K562 (cell line): ENCODE results near the gene ZNHIT2. TPM values are rescaled to one million over a fixed set of nuclear protein-coding genes. Genes with fewer than 3 reads are reported as not detected.

Experiments
- CTCF ChIP-seq, 3 experiments: IDR thresholded peaks in 2 of 3; conservative IDR thresholded peaks in 1 of 3; 2 replicates each; pipeline ENCODE4 v1.5.1; 2011 to 2012; ENCODE audit warnings: low read length in 3 of 3, mild to moderate bottlenecking in 3 of 3, control low read depth in 2 of 3, improper control_type of control experiment in 1 of 3, inconsistent platforms in 1 of 3, low read depth in 1 of 3, mixed read lengths in 1 of 3, moderate library complexity in 1 of 3; ENCODE audit not compliant: insufficient read depth in 2 of 3
- E2F8 ChIP-seq: fragments of 450-650 bp; IDR thresholded peaks from 2 replicates; pipeline ENCODE4 v1.7.1; 2018; ENCODE audit warnings: mild to moderate bottlenecking, low read depth; ENCODE audit not compliant: partially characterized antibody
- EHMT2 ChIP-seq: fragments of 450-650 bp; IDR thresholded peaks from 2 replicates; pipeline ENCODE4 v1.6.1; 2018; ENCODE audit warnings: antibody characterized with exemption
- ERF ChIP-seq: fragments of 450-650 bp; formaldehyde crosslinking; IDR thresholded peaks from 2 replicates; pipeline ENCODE4 v1.4.0; 2020; ENCODE audit warnings: mild to moderate bottlenecking, mixed read lengths
- GABPB2 ChIP-seq: fragments of 250-450 bp; sonication (Bioruptor Pico); conservative IDR thresholded peaks from 2 replicates; pipeline ENCODE4 v1.5.1; 2021; ENCODE audit warnings: mild to moderate bottlenecking
- GATAD2A ChIP-seq: fragments of 450-650 bp; IDR thresholded peaks from 2 replicates; pipeline ENCODE4 v1.6.1; 2017
- HMG20A ChIP-seq: fragments of 450-650 bp; formaldehyde crosslinking; conservative IDR thresholded peaks from 2 replicates; pipeline ENCODE4 v1.4.0; 2020; ENCODE audit warnings: mild to moderate bottlenecking, mixed read lengths
- POU5F1 ChIP-seq: fragments of 150-350 bp; IDR thresholded peaks from 2 replicates; pipeline ENCODE4 v1.6.1; 2014; ENCODE audit warnings: borderline replicate concordance, low read length, low read depth, mild to moderate bottlenecking; ENCODE audit not compliant: partially characterized antibody
- SAP30 ChIP-seq: fragments of 200-600 bp; sonication (generic); IDR thresholded peaks from 2 replicates; pipeline ENCODE4 v1.6.1; 2012; ENCODE audit warnings: borderline replicate concordance, low read depth, mild to moderate bottlenecking, moderate library complexity, low read length, control low read depth, inconsistent platforms; ENCODE audit not compliant: insufficient read depth, poor library complexity, severe bottlenecking
- SRSF1 ChIP-seq: fragments of 200-400 bp; formaldehyde crosslinking; IDR thresholded peaks from 2 replicates; pipeline ENCODE4 v1.6.1; 2017; ENCODE audit warnings: mild to moderate bottlenecking, low read depth, low read length, moderate library complexity
- TAL1 ChIP-seq: fragments of 450-650 bp; IDR thresholded peaks from 2 replicates; pipeline ENCODE4 v1.6.1; 2016; ENCODE audit warnings: mild to moderate bottlenecking
- TCF3 ChIP-seq: sonication (generic); formaldehyde crosslinking; IDR thresholded peaks from 2 replicates; pipeline ENCODE4 v1.4.0; 2020; ENCODE audit warnings: mild to moderate bottlenecking, missing genetic modification reagents
- TCF7L2 ChIP-seq: fragments of 150-350 bp; IDR thresholded peaks from 2 replicates; pipeline ENCODE4 v1.6.1; 2016; ENCODE audit warnings: low read depth, mild to moderate bottlenecking, low read length, moderate library complexity
- ZKSCAN1 ChIP-seq: fragments of 150-350 bp; IDR thresholded peaks from 2 replicates; pipeline ENCODE4 v1.6.1; 2016; ENCODE audit warnings: low read depth, low read length
- ZNF609 ChIP-seq: sonication (generic); formaldehyde crosslinking; IDR thresholded peaks from 2 replicates; pipeline ENCODE4 v1.8.1; 2023; ENCODE audit warnings: missing genetic modification reagents, mild to moderate bottlenecking, borderline replicate concordance
- ZNF77 ChIP-seq: fragments of 250-450 bp; sonication (Bioruptor Pico); IDR thresholded peaks from 2 replicates; pipeline ENCODE4 v1.5.0; 2020
- polyA plus RNA-seq, 8 experiments: library from polyadenylated mRNA; depleted of rRNA in 4 of 8; stranded (reverse) in 5 of 8; unstranded in 3 of 8; fragments of >200 nt; fragmentation: Nextera tagmentation in 2 of 8; fragmentation: Illumina TruSeq in 1 of 8; extraction: Ambion mirVana in 2 of 8; extraction: Trizol in 1 of 8; gene quantifications; 2 replicates each; pipeline versions ENCODE4 v1.2.1 to v1.2.3, GENCODE V29; 2011 to 2014; ENCODE audit warnings: inconsistent platforms in 1 of 8, missing spikeins in 1 of 8
- total RNA-seq, 7 experiments: library from RNA; depleted of rRNA in 6 of 7; stranded (reverse); fragments of >200 nt in 6 of 7; fragmentation: Illumina TruSeq in 2 of 7; extraction: Trizol in 2 of 7; gene quantifications; 2 replicates each; pipeline versions ENCODE4 v1.2.1 to v1.2.3, GENCODE V29; 2011 to 2021; ENCODE audit warnings: low replicate concordance in 1 of 7

ZNHIT2 gene
- total and polyA plus RNA-seq, 9 of the 15 experiments (the other 6 are each of a cell fraction or from before 2014, with no cell fraction given) = 0.08 to 39.0 (median 2.5) TPM

GRCh38 chr11:65095974-65096806 lies 21.3 kb downstream of the ZNHIT2 start, which contains the start of gene VPS51 (continued):
- TF ChIP-seq CTCF (IDR thresholded peaks at IDR 0.05 in 2 of 3, conservative IDR thresholded peaks at IDR 0.05 in 1 of 3; ENCODE audit: insufficient read depth in 2 of 3, low read depth in 1 of 3, low read length in 3 of 3) = 0 out of 6 replicates have a peak, but pooled peaks of 1 of the 3 experiments have one; percentile 7
- no peak for TF ChIP-seq GABPB2 (CRISPR knock-in tag)
- TF ChIP-seq ZNF77 (CRISPR knock-in tag) = no peak
- no peak for TF ChIP-seq SRSF1
- TF ChIP-seq GATAD2A = 0 out of 2 replicates have a peak, but pooled peaks have one; percentile 30
- TF ChIP-seq TCF7L2 = peak; percentile 36; the same call in 1 of the 2 replicates
- no peak for TF ChIP-seq ZNF609 (CRISPR knock-in tag)
- no peak; the same call in 1 of the 2 replicates for TF ChIP-seq TCF3 (CRISPR knock-in tag)
- TF ChIP-seq ERF (CRISPR knock-in tag) = no peak
- peak; percentile 95 for TF ChIP-seq E2F8
- TF ChIP-seq SAP30 = peak; percentile 59
- peak; percentile 98 for TF ChIP-seq ZKSCAN1
- no peak for TF ChIP-seq HMG20A (CRISPR knock-in tag)
- TF ChIP-seq POU5F1 = peak; percentile 66
- 0 out of 2 replicates have a peak, but pooled peaks have one; percentile 16 for TF ChIP-seq TAL1
- no peak for TF ChIP-seq EHMT2
